Epithelial cell of umbilical artery (primary cell): Measurements from ENCODE around the gene RALGAPA1. TPM values are rescaled to one million over a fixed set of nuclear protein-coding genes. Genes with fewer than 3 reads are reported as not detected.

Source experiments
- total RNA-seq: library from RNA; depleted of rRNA; stranded (reverse); fragments of >200 nt; gene quantifications from 2 replicates; pipeline ENCODE4 v1.2.3, GENCODE V29; 2014

Gene RALGAPA1
- 16.2 and 21.6 TPM in 2 replicates for total RNA-seq

GRCh38 chr14:35808638-35809563 is at the start of gene RALGAPA1:
Gene RALGAPA1 (minus strand): TSS chr14:35809295. CDS start chr14:35808835, 460 bp downstream.

GRCh38 chr14:35826218-35826951 is 17.3 kb upstream of the RALGAPA1 start, which contains the start of gene BRMS1L:
Gene BRMS1L (plus strand): TSS chr14:35826338. CDS start chr14:35826517, 179 bp downstream.

GRCh38 chr14:35533357-35534207 is 275.5 kb downstream of the RALGAPA1 start, which contains the start of gene INSM2:
Gene INSM2 (plus strand): TSS chr14:35534164. CDS start chr14:35534253, 89 bp downstream.

Other genes starting within 250 kb of the RALGAPA1 start
- 4.2 and 6.2 TPM in 2 replicates for gene BRMS1L, start 17.0 kb upstream of the RALGAPA1 start, total RNA-seq